Measurements from ENCODE around the gene TGIF1. TPM values are rescaled to one million over a fixed set of nuclear protein-coding genes. Genes with fewer than 3 reads are reported as not detected.

Gene TGIF1
- total RNA-seq, result 10 to 100 TPM; 54.6 to 55.4 TPM
- polyA plus RNA-seq (2013, experiment 1 of 2), result 24.0 TPM
- 28.8 TPM for polyA plus RNA-seq (2013, experiment 2 of 2)
- total RNA-seq, result 26.2 to 293 (median 90.4) reads per million in 172 experiments

- DNase-seq (peak; percentile 64 to 92 (median 82)), ATAC-seq (ENCODE audit: poor library complexity) (peak; percentile 17)
- Histone ChIP-seq H3K9me3 (ENCODE audit: control insufficient read depth in 1 of 2, insufficient read depth in 1 of 2, low read length in 2 of 2) (no peaks in the 10 kb centered on the region), H3K4me1 (ENCODE audit: insufficient read depth, low read length) (peaks cover 55% of the 10 kb centered on the region), H3K4me3 (ENCODE audit: low read length) (peak within 1 kb of the TSS; percentile 90), H3K27me3 (ENCODE audit: control insufficient read depth in 1 of 2, insufficient read depth in 2 of 2, low read length in 2 of 2) (no peaks in the 10 kb centered on the region), H3K36me3 (ENCODE audit: insufficient read depth, low read length) (no peaks in the 10 kb centered on the region), H3K27ac (ENCODE audit: low read depth in 1 of 2, low read length in 2 of 2) (peak within 1 kb of the TSS; percentile 94 to 98)
- peak within 1 kb of the TSS; percentile 98 for H3K4me3 Mint-ChIP-seq
- peak within 1 kb of the TSS; percentile 99 for H3K27ac Mint-ChIP-seq
- peaks cover 5% of the 10 kb centered on the region for H3K27me3 Mint-ChIP-seq
- H3K36me3 Mint-ChIP-seq (ENCODE audit: low read depth), result peaks cover 50% of the 10 kb centered on the region
- POLR2A ChIA-PET, result interaction anchor here (0.6 to 9.4 kb wide), 29 partner anchors 8 to 793 kb away, joined by 3 to 140 read pairs (median 5); partner anchors contain the start of genes MYL12A and MYL12B
- H3K4me1 Mint-ChIP-seq (ENCODE audit: low read depth), result peaks cover 59% of the 10 kb centered on the region
- intact Hi-C loops (cut with DNase I, micrococcal nuclease), result loop anchor here (5.0 to 10.0 kb wide), 7 partner anchors 68 to 515 kb away; partner anchors contain the start of genes LPIN2 (in 1 of the 2) and MYL12B (in 1 of the 2)
- no peaks in the 10 kb centered on the region for H3K9me3 Mint-ChIP-seq
- CTCF ChIA-PET, result interaction anchor here (1.0 to 6.4 kb wide), 4 partner anchors 135 to 153 kb away, joined by 5 to 51 read pairs (median 12); no protein-coding TSS in a partner anchor
- TF ChIP-seq CTCF (IDR thresholded peaks at IDR 0.05), result no peak
Observed at GRCh38 chr18:3450012-3450798, at the start of gene TGIF1. Gene TGIF1, plus strand, starts transcription at chr18:3450172. Its CDS starts 318 bp downstream, at chr18:3450490.

GRCh38 chr18:3400567-3401296 lies 49.2 kb upstream of the TGIF1 start:
- no peak overlapping the region for H3K27ac ChIP-seq (ENCODE audit: low read depth in 1 of 2, low read length in 2 of 2)
- CTCF ChIA-PET, result no interaction called here
- Mint-ChIP-seq H3K27me3 (no peaks in the 10 kb centered on the region), H3K9me3 (no peaks in the 10 kb centered on the region), H3K4me3 (no peak overlapping the region), H3K4me1 (ENCODE audit: low read depth) (peaks cover 13% of the 10 kb centered on the region), H3K36me3 (ENCODE audit: low read depth) (no peaks in the 10 kb centered on the region), H3K27ac (no peak overlapping the region)
- no peaks in the 10 kb centered on the region for H3K9me3 ChIP-seq (ENCODE audit: control insufficient read depth in 1 of 2, insufficient read depth in 1 of 2, low read length in 2 of 2)
- peaks cover 4% of the 10 kb centered on the region for H3K4me1 ChIP-seq (ENCODE audit: insufficient read depth, low read length)
- ATAC-seq (ENCODE audit: poor library complexity), result no peak
- no peak overlapping the region for H3K4me3 ChIP-seq (ENCODE audit: low read length)
- DNase-seq, result no peak
- H3K27me3 ChIP-seq (ENCODE audit: control insufficient read depth in 1 of 2, insufficient read depth in 2 of 2, low read length in 2 of 2), result no peaks in the 10 kb centered on the region
- no peaks in the 10 kb centered on the region for H3K36me3 ChIP-seq (ENCODE audit: insufficient read depth, low read length)
- POLR2A ChIA-PET, result no interaction called here
- TF ChIP-seq CTCF (IDR thresholded peaks at IDR 0.05), result no peak
- intact Hi-C loops (cut with DNase I, micrococcal nuclease), result no loop called here

- CTCF ChIA-PET, result interaction anchor here (0.6 kb wide), 1 partner anchor 79 kb away, joined by 3 read pairs; no protein-coding TSS in a partner anchor
- no peak overlapping the region for H3K27ac Mint-ChIP-seq
- H3K4me1 Mint-ChIP-seq (ENCODE audit: low read depth), result peaks cover 23% of the 10 kb centered on the region
- H3K9me3 Mint-ChIP-seq, result no peaks in the 10 kb centered on the region
- Histone ChIP-seq H3K27ac (ENCODE audit: low read depth in 1 of 2, low read length in 2 of 2) (no peak overlapping the region), H3K36me3 (ENCODE audit: insufficient read depth, low read length) (no peaks in the 10 kb centered on the region), H3K4me3 (ENCODE audit: low read length) (no peak overlapping the region), H3K27me3 (ENCODE audit: control insufficient read depth in 1 of 2, insufficient read depth in 2 of 2, low read length in 2 of 2) (no peaks in the 10 kb centered on the region), H3K4me1 (ENCODE audit: insufficient read depth, low read length) (peaks cover 4% of the 10 kb centered on the region), H3K9me3 (ENCODE audit: control insufficient read depth in 1 of 2, insufficient read depth in 1 of 2, low read length in 2 of 2) (no peaks in the 10 kb centered on the region)
- no peak for ATAC-seq (ENCODE audit: poor library complexity)
- H3K4me3 Mint-ChIP-seq, result no peak overlapping the region
- intact Hi-C loops (cut with DNase I, micrococcal nuclease), result no loop called here
- no peaks in the 10 kb centered on the region for H3K27me3 Mint-ChIP-seq
- no peak for DNase-seq
- no peaks in the 10 kb centered on the region for H3K36me3 Mint-ChIP-seq (ENCODE audit: low read depth)
- POLR2A ChIA-PET, result no interaction called here
- no peak for TF ChIP-seq CTCF (IDR thresholded peaks at IDR 0.05)
Observed at GRCh38 chr18:3401669-3402620, 48.0 kb upstream of the TGIF1 start.
